Measurements from ENCODE around the gene TBC1D5.

DNA sequence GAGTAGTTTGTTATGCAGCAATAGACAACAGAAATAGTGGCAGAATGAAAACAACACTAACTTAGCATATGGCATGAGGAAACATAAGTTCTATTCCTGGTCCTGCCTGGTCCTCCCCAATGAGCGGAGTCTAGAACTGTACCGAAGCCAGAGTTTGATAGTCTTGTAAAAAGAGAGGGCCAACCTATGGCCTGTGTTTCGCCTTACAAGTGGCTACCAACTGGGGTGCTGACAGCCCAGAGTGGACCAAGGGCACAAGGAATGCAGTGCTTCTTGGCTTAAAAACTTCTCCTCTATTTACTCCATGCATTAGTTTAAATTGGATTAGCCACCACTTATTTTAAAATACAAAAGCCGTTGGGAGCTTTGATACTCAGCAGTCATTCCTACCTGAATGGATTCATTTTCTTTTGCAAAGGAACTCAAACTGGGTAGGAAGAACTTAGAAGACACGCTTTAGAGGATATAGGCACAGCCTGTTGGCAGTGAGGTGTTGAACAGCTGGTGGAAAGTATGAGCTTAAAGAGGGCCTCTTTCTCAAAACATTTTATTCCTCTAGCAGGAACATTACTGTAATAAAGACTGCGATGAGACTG is 554.7 kb downstream of the TBC1D5 start:
- no peak for TF ChIP-seq RARB (CRISPR knock-in tag; IDR thresholded peaks at IDR 0.05)
- TF ChIP-seq ZC3H10 (CRISPR knock-in tag; IDR thresholded peaks at IDR 0.05): no peak
- TF ChIP-seq TOX (CRISPR knock-in tag; IDR thresholded peaks at IDR 0.05; ENCODE audit: borderline replicate concordance): no peak
- no peak for TF ChIP-seq ZNF565 (CRISPR knock-in tag; conservative IDR thresholded peaks at IDR 0.05; ENCODE audit: low read depth)
- TF ChIP-seq, protein P1, sequence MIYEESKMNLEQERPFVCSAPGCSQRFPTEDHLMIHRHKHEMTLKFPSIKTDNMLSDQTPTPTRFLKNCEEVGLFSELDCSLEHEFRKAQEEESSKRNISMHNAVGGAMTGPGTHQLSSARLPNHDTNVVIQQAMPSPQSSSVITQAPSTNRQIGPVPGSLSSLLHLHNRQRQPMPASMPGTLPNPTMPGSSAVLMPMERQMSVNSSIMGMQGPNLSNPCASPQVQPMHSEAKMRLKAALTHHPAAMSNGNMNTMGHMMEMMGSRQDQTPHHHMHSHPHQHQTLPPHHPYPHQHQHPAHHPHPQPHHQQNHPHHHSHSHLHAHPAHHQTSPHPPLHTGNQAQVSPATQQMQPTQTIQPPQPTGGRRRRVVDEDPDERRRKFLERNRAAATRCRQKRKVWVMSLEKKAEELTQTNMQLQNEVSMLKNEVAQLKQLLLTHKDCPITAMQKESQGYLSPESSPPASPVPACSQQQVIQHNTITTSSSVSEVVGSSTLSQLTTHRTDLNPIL (CRISPR knock-in tag; IDR thresholded peaks at IDR 0.05; ENCODE audit: low read depth): no peak
- TF ChIP-seq, protein P2, sequence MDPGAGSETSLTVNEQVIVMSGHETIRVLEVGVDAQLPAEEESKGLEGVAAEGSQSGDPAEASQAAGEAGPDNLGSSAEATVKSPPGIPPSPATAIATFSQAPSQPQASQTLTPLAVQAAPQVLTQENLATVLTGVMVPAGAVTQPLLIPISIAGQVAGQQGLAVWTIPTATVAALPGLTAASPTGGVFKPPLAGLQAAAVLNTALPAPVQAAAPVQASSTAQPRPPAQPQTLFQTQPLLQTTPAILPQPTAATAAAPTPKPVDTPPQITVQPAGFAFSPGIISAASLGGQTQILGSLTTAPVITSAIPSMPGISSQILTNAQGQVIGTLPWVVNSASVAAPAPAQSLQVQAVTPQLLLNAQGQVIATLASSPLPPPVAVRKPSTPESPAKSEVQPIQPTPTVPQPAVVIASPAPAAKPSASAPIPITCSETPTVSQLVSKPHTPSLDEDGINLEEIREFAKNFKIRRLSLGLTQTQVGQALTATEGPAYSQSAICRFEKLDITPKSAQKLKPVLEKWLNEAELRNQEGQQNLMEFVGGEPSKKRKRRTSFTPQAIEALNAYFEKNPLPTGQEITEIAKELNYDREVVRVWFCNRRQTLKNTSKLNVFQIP (CRISPR knock-in tag; IDR thresholded peaks at IDR 0.05; ENCODE audit: borderline replicate concordance, low read depth): no peak
- TF ChIP-seq CSDC2 (CRISPR knock-in tag; IDR thresholded peaks at IDR 0.05): no peak
- no peak for TF ChIP-seq SNAI2 (CRISPR knock-in tag; IDR thresholded peaks at IDR 0.05)
- TF ChIP-seq ZFP30 (CRISPR knock-in tag; IDR thresholded peaks at IDR 0.05): no peak
- TF ChIP-seq ISL1 (CRISPR knock-in tag; IDR thresholded peaks at IDR 0.05): no peak

Data from SK-N-SH treated with all-trans-retinoic acid at 6 μM for 48 hours (cell line).